NCI-H1092 treated with DMSO at 0.1 percent for 48 hours (cell line): ENCODE results near the gene ERRFI1.
"Not testable (repeated sequence)": the region's sequence is repeated elsewhere in the genome, so short reads cannot be mapped to it uniquely, and the experiment has no call there.

Source experiments
- DNase-seq: peaks from one replicate; lab custom pipeline; 2025; lab: John Stamatoyannopoulos, UW

ERRFI1 gene

DNA sequence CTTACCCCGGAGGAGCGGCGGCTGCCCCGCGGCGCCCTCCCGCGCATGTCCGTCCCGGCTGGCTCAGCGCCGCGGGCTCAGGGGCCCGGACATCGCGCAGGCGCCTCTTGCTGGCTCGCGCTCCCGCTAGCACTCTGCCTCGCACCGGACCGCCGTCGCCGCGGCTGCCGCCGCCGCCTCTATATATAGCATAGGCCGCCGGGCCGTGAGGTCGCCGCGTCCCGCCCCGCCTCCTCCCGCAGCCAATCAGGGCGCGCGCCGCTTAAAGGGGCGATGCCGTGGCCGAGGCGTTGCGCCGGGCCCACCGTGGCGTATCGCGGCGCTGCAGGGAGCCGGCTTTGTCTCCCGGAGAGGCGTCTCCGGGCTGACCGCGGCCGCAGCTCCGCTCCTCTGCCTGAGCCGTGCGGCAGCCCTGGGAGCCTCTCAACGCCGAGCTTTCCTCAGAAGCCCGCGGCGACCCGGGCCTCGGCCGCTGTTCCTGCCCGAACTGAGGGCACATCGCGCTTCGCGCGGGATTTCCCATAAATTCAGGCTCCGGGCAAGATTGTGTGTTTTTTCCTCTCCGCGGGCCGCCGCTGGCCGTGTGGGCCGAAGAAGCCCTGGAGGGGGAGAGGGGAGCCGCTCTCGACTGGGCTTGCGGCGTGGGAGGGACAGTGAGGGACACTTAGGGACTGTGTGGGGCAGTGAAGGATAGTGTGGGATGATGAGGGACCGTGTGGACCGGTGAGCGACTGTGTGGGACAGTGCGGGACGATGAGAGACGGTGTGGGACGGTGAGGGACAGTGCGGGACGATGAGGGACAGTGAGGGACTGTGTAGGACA lies at the start of gene ERRFI1:
Gene ERRFI1 (minus strand): TSS at position 157 of the 823 bp plus-strand sequence. CDS start 10,690 bp downstream, outside the sequence.
- DNase-seq, result peak; percentile 95

DNA sequence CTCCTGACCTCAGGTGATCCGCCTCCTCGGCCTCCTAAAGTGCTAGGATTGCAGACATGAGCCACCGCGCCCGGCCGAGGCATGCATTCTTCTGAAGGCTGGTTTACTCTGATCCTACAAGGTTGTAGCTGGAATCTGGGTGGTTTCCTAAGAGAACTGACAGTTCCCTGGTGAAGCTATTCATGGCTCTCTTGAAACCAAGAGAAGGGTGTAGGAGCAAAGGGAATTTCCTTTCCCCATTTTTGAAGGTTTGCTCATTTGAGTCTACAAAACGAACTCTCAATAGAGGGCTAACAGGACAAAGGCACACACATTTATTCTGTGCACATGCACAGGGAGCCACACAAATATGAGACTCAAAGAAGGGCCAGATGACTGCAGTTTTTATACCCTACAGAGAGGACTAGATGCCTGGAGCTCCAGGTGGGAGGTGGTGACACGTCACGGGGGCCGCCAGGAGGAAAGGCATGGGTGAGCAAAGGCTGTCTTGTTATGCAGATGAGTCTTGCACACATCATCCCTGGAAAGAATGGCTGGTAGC lies 49.5 kb upstream of the ERRFI1 start:
- DNase-seq, result no peak

DNA sequence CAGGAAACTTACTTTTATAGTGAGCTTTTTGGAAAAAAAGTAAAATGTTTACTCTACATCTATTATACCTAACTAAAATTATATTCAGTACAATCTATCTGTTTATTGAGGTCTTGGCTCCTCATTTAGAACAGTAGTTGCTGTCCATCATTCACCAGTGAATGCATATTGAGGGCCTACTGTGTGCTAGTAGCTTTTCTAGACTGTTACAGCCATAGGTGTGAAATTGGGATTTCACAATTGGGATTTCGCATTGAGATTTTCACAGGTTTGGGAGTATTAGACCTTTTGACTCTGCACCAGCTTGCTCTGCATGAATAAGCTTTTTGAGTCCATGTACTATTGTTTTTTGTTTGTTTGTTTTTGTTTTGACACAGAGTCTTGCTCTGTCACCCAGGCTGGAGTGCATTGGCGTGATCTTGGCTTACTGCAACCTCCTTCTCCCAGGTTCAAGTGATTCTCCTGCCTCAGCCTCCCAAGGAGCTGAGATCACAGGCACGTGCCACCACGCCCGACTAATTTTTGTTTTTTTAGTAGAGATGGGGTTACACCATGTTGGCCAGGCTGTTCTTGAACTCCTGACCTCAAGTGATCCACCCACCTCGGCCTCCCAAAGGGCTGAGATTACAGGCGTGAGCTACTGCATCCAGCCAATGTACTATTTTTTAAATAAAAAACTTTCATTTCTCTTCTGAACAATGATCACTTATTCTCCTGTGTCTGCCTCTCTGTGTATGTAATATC lies 47.2 kb upstream of the ERRFI1 start:
- DNase-seq, result no peak

DNA sequence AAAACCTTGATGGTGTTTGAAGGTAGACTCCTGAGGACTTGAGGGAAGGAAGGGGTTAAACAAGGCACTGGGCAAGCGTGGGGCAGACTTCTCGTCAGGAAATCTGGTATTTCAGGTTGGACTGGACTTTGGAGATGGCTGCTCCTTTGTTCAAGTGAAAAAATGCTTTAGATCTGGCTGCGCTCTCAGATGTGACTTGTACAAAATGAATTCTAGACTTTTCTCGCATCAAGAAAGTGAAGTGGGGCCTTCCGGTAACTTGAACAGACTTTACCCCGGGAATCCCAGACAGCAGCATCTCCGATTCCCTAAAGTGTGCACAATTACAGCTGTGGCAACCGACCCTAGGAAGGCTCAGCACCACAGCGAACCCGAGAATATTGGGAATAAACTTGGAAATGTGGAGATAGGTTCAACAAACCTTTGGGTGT lies 44.3 kb upstream of the ERRFI1 start:
- DNase-seq, result no peak

DNA sequence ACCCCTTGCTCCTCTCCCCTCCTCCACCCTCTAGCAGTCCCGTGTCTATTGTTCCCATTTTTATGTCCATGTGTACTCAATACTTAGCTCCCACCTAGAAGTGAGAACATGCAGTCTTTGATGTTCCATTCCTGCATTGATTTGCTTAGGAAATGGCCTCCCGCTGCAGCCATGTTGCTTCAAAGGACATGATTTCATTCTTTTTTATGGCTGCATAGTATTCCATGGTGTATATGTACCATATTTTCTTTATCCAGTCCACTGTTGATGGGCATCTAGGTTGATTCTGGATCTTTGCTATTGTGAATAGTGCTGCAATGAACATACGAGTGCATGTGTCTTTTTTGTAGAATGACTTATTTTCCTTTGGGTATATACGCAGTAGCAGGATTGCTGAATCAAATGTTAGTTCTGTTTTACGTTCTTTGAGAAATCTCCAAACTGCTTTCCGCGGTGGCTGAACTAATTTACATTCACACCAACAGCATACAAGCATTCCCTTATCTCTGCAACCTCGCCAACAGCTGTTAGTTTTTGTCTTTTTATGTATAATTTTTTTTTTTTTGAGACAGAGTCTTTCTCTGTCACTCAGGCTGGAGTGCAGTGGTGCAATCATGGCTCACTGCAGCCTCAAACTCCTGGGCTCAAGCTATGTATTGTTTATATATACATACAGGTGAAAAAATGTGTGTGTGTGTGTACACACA lies 43.7 kb upstream of the ERRFI1 start:
- DNase-seq, result not testable (repeated sequence)

DNA sequence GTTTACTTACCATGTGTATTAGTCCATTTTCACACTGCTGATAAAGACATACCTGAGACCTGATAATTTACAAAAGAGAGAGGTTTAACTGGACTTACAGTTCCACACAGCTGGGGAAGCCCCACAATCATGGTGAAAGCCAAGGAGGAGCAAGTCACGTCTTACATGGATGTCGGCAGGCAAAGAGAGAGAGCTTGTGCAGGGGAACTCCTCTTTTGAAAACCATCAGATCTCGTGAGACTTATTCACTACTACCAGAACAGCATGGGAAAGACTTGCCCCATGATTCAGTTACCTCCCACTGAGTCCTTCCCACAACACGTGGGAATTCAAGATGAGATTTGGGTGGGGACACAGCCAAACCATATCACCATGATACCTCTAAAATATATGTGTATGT lies 39.3 kb upstream of the ERRFI1 start:
- no peak for DNase-seq

DNA sequence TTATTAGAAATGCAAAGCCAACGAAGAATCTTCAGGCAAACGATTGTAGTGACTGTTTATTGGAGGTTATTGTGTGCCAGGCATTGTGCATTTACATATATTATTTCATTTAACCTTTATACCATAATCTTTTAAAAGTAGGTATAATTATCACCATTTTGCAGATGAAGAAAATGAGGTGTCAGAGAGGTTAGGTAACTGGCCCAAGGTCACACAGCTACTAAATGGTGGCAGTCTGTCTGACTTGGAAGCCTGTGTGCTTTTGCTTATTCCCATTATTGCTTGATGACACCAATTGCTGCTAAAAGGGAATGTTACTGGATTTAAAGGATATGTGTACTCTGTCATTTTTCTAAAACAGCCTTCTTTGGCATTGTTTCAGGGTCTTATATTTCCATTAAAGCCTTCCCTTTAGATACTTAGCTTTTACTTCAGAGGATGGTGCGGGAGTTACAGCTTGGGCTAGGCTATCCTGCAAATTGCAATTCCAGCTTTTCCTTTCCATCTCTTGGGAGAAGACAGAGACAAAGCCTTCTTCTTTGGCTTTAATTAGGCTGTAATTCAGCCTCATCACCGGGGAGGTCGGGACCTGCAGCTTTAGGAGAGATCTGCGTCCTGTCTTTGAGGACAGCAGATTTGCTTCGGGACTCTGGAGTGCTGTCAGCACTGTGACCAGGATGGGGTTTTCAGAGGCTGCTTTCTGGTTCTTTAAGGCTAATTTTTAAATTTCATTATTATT lies 37.4 kb upstream of the ERRFI1 start:
- no peak for DNase-seq

DNA sequence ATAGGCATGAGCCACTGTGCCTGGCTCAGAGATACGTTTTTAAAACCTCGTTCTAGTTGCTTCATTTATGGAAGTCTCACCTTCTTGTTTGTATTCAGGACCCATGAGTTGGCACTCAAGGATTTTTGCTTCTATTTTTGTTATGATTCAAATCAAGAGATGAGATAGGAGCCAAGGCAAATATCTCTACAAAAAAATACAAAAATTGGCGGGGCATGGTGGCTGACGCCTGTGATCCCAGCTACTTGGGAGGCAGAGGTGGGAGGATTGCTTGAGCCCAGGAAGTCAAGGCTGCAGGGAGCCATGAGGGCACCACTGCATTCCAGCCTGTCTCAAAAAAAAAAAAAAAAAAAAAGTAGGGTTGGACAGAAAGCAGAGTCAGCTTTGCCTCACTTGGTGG lies 36.8 kb upstream of the ERRFI1 start:
- no peak for DNase-seq

DNA sequence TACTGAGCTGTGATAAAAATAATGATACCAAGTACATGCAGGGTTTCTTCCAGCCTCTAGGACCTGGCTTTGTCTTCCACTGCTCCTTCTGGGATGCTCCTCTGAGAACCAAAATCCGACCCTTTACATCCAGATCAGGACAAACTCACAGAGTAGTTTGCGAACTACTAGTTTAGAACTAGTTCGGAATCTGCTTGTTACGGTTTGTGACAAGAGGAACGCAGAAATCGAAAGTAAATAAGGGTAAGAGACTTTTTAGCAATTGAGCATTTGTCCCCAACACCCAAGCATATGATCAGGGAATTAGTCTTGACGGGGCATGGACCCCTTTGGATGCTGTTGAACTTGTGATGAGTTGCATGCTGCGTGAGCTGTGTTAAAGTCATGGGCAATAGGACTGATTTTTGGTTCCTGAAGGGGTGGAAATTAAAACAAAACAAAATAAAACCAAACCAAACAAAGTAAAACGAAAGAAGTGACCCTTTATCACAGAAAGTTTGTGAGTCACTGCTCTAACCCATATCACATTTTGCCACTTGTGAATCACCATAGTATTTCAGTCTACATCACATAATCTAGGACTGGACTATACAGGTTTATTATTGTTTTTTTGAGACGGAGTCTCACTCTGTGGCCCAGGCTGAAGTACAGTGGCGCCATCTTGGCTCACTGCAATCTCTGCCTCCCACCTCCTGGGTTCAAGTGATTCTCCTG lies 35.7 kb upstream of the ERRFI1 start:
- DNase-seq, result no peak

DNA sequence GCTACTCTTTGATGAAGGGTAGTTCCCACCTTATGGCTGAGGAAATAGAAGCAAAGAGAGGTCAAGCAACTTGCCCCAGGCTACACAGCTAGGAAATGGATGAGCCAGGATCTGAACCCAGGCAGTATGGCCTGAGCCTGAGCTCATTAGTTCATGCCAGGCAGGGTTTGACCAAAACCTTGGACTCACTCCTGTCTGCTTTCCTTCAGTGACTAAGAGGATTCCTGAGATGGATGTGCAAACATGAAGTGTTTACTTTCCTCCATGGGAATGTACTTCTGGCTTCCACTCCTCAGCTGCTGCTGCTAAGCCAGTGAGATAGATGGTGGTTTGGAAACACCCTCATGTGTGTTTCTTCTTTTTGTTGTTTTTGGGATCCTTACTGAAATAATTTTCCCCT lies 35.1 kb upstream of the ERRFI1 start:
- no peak for DNase-seq

GRCh38 chr1:8059161-8059622 lies 33.1 kb upstream of the ERRFI1 start:
- no peak for DNase-seq

GRCh38 chr1:8057779-8058178 lies 31.7 kb upstream of the ERRFI1 start:
- DNase-seq, result not testable (repeated sequence)

DNA sequence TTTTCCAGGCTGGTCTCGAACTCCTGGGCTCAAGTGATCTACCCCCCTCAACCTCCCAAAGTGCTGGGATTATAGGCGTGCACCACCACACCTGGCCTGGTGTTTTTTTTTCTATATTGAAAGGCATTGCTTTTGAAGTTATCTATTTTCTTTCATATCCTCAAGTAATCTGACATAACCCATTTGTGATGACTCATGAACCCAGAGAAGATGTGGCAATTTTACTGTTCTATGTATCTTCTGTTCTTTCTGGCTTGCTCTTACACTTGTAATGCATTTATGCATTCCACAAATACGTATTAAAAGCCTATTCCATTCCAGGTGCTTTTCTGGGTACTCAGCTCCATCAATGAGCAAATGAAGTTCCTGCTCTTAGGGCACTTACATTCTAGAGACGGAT lies 29.9 kb upstream of the ERRFI1 start:
- DNase-seq, result no peak

- DNase-seq, result no peak
These were observed 27.9 kb upstream of the ERRFI1 start for GRCh38 chr1:8053878-8054567.

GRCh38 chr1:8051650-8052049 lies 25.5 kb upstream of the ERRFI1 start:
- no peak for DNase-seq

DNA sequence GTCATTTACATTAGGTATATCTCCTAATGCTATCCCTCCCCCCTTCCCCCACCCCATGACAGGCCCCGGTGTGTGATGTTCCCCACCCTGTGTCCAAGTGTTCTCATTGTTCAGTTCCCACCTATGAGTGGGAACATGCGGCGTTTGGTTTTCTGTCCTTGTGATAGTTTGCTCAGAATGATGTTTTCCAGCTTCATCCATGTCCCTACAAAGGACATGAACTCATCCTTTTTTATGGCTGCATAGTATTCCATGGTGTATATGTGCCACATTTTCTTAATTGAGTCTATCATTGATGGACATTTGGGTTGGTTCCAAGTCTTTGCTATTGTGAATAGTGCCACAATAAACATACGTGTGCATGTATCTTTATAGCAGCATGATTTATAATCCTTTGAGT lies 23.1 kb upstream of the ERRFI1 start:
- not testable (repeated sequence) for DNase-seq

DNA sequence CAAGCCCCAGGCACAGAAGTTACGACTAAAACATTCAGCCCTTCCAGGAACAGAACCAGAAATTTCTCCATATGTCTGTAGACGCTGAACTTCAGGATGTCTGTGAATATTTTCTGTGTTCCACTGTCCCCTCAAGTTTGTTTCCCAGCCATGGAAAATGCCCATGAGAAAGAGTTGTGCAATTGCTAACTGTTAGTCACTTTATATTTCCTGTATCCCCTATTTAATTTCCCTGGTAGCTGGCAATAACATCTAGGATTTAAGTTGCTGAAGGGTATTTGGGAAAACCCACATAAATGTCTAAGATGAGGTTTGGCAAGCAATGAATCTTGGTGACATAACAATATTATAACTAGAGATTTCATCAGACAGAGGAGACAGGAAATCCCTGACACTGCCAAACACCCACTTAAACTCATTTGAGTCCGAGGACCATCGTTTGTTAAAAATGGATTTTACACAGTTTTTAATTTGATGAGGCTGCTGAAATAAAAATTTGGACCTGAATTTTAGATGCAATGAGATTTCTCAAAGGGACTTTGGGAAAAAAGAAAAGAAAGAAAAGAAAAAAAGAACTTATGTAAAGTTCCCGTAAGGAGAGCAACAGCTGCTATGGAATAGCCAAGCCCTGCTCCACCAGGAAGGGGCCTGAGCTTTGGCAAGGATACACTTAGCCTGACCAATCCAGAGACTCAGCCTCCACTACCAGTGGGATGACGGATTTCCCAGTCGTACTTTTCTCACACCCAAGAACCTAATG lies 21.8 kb upstream of the ERRFI1 start:
- DNase-seq, result no peak

DNA sequence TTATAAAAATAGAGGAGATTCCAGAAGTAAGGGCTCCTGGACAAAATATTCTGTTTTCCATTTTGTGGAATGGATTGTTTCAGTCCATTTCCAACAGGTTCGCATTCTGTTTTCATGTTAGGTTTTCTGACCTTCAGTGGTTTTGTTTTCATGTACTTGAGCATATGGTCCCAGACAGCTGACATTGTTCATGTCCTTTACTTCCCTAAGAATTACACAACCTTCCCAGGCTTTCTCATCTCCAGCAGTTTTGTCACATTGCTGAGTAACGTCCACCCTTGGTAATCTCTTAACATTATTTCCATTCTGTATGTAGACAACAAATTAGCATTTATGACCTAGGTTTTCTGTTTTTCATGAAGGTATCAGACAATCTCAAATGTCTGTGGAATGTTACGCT lies 21.0 kb upstream of the ERRFI1 start:
- no peak for DNase-seq

- no peak for DNase-seq
These were observed 20.3 kb upstream of the ERRFI1 start for GRCh38 chr1:8046391-8046790.

- DNase-seq, result no peak
These were observed 17.5 kb upstream of the ERRFI1 start for GRCh38 chr1:8043621-8044020.
